Glomerular visceral epithelial cell (primary cell): ENCODE data around the gene NUP133.
"Not testable (repeated sequence)": the region's sequence is repeated elsewhere in the genome, so short reads cannot be mapped to it uniquely, and the experiment has no call there.

Source experiments
- DNase-seq: peaks from one replicate; pipeline ENCODE4 v3.0.0-alpha.2; 2016; ENCODE audit errors: extremely low spot score

Gene NUP133

DNA sequence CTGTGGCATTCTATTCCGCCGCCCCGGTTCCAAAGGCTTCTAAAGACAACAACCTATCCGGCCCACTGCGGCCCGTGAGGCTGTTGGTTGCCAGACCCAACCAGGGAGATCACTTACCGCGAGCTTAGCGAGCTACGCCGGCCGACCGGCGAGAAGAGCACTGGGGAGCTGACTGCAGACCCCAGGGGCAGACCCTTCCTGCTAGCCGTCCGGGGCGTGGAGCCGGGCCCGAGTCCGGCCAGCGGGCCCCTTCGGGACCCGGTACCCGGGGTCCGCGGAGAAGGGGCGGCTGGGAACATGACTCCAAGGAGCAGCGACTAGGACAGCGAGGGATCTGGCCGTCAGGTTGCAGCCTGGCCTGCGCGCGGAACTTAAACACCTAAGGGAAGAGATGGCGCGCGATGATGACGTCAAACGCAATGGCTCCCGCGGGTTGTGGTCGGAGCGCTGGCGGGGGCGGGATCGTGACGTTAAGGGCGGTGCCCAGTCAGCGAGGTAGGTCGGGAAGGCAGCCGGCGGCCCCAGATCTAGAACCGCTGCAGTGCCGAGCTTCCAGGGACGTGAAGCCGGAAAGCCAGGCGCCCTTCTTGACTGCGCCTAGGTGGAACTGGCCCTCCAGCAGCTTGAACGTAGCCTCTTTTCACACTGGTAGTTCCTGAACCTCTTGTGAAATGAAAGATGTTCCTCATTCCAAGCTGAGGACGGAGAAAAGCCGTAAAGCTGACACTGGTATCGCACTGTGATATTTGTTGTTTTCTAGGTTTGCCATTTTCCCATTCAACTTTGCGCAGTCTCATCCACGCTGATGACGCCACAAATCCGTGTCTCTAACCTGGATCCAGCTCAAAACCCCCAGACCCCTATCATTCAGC is at the start of gene NUP133:
TSS of gene NUP133 (minus strand) at position 391 of the 872 bp plus-strand sequence. CDS start at position 299, 92 bp downstream.
- peak; percentile 97 for DNase-seq

GRCh38 chr1:229557200-229557850 is 49.2 kb upstream of the NUP133 start:
- no peak for DNase-seq

DNA sequence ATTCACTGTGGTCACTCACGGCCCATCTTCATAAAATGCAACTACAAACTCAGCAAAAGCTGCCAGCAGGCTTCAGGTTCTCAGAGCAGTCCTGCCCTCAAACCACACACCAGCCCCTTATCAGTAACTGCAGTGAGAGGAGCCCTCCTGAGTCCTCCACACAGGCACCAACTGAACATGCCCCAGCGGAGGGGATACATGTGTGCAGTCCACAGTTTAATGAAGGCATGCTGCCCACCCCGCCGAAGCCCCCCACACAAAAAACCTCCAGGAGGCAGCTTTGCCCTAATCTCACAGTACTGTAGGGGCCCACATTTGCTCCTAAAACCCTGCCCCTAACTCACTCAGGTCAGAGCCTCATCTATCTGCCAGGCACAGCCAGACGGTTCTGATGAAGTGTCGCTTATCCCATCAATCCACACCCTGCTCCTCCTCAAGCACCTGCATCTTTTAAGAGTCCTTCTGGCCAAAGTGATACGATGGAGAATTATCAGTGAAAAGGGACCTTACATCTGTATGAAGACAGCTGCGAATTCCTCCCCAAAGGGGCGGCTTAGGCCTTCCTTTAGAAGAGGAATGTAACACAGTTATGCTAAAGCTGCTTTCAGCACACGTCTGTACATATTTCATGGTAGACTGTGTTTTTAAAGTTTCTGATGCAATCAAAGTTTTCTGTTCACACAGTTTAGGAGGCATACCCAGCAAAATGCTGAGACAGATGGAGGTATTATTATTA is 46.9 kb upstream of the NUP133 start:
- no peak for DNase-seq

DNA sequence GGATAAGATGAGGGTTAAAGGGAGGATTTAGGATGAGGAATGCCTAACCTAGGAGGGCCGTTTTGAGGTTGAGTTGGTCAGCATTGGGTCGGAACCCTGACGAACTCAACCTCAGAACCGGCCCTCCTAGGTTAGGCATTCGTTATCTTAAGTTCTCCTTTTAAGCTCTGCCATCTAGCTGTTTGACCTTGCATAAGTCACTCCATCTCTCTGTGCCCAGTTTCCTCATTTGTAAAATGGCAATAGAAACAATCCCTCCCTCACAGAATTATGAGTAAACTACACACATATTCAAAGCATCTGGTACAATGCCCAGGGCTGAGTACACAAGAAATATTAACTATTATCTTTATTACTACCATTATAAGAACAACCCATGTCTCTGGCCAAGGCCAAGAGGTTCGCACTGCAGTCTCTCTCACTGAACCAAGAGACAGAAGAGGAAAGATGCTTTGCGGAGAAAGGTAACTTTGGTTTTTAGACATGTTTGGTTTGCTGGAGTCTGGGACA is 45.5 kb upstream of the NUP133 start:
- DNase-seq, result no peak

GRCh38 chr1:229552732-229553131 is 44.6 kb upstream of the NUP133 start:
- no peak for DNase-seq

DNA sequence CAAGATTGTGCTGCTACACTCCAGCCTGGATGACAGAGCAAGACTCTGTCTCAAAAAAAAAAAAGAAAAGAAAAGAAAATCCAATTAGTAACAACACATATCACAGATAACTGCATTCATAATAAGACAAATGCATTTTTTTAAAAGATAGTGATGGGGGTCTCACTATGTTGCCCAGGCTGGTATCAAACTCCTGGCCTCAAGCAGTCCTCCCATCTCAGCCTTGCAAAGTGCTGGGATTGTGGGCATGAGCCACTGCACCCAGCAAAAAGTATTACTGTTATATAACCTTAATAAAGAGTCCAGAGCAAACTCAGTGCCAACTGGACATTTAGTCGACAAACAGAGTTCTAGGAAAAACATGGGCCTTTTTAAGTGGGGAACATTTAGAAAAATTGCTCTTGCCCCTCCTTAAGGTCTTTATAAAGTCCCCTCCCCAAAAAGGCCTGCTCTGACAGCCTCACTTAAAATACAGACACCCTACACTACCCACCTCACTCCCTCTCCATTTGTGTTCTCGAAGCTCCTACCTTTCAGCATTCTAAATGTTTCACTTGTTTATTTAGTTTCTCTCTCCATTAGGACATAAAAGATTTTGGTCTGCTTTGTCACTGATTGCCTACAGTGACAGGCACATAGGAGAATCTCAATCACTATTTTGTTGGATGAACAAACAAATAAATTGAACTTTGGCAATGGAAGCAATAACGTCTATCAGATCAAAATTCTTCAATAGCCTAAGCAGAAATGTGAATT is 42.8 kb upstream of the NUP133 start:
- DNase-seq, result no peak

- DNase-seq, result no peak
Measured at GRCh38 chr1:229547542-229547941, 39.4 kb upstream of the NUP133 start.

DNA sequence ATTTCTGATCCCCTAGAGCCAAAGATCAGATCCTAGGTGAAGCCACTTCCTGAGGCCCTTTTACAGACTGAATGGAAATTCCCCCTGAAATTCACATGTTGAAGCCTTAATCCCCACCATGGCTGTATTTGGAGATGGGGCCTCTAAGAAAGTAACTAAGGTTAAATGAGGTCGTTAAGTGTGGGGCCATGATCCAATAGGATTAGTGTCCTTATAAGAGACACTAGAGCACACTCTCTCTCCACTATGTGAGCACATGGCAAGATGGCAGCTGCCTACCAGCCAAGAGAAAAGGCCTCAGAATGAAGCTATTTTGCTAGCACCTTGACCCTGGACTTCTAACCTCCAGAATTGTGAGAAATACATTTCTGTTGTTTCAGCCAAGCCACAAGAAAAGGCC is 36.4 kb upstream of the NUP133 start:
- no peak for DNase-seq

- DNase-seq, result no peak
Measured at GRCh38 chr1:229539863-229540506, 31.8 kb upstream of the NUP133 start.

DNA sequence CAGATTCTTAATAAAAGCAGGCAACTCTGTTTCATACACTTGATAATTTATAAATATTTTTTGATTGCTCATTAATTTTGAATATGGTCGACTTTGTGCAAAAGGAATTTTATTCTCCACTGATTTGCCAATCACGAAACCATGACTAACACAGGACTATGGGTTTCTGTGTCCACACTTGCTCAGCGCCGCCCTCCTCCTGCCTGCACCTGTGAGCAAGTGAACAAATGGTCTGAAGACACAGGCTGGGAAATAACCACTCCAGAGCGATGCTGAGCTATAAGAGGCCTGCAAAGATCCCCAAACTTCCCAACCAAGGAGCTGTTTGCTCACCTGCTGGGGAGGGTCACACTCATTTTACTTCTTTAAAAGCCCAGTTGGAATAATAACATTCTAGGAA is 30.8 kb upstream of the NUP133 start:
- DNase-seq, result no peak

DNA sequence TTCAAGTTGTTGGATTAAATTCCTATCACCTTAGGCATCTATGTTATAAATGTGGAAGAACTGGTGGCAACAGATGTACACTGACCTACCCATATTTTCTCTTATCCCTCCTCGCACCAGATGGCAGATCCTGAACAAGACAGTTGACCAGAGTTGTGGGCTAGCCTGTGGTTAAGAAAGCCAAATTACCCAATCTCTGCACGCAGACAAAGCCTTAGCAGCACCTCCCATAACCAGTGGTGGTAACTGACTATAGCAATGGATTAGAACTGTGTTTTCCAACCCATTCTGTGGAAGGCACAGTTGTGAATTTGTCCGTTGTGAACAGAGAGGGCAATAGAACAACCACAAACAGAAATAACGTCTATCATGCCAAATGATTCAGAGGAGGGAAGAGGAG is 29.8 kb upstream of the NUP133 start:
- no peak for DNase-seq

- DNase-seq, result no peak
Measured at GRCh38 chr1:229536982-229537381, 28.8 kb upstream of the NUP133 start.

DNA sequence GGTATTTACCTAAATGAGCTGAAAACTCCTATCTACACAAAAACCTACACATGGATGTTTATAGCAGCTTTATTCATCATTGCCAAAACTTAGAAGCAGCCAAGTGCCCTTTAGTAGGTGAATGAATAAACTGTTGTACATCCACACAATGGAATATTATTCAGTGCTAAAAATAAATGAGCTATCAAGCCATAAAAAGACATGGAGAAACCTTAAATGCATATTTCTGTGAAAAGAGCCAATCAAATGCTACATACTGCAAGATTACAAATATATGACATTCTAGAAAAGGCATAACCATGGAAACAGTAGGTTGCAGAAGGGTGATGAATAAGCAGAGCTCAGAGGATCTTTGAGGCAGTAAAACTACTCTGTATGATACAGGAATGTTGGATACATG is 27.1 kb upstream of the NUP133 start:
- no peak for DNase-seq

- no peak for DNase-seq
Measured at GRCh38 chr1:229531326-229531725, 23.2 kb upstream of the NUP133 start.

DNA sequence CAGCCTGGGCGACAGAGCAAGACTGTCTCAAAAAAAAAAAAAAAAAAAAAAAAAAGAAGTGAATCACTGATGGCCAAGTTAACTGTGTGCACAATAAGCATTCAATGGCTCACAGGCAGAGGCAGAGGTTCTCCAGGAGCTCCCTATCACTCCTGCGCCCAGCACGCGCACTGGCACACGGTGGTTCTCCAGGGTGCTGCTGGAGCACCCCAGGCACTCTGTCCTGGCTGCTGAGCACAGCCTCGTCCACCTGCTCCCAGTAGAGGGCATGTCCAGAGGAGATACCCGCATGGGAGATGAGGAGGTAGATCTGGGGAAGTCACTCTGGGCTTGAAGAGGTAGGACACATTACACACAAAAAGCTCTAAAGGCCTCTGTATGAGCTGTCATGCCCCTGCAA is 21.5 kb upstream of the NUP133 start:
- no peak for DNase-seq

- no peak for DNase-seq
Measured at GRCh38 chr1:229526695-229527094, 18.6 kb upstream of the NUP133 start.

DNA sequence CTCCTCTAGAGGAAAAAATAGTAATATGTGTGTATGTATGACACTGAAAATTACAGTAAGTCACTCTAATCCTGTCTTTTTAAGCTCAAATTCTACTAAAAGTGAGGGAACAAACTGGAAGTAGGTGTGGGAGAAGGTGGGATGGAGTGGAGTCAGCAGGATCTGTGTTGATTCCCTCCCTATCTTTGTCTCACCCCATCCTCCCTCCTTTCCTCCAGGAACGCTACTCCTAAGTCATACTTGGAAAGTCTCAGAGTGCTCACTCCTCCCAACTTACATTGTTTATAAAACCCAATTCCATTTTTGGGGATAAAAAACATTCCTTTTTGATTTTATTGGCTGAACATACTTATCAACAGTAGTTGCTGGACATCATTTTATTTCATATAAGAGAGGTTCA is 14.9 kb upstream of the NUP133 start:
- DNase-seq, result no peak

- peak; percentile 70 for DNase-seq
Measured at GRCh38 chr1:229514578-229515275, 6.6 kb upstream of the NUP133 start.

DNA sequence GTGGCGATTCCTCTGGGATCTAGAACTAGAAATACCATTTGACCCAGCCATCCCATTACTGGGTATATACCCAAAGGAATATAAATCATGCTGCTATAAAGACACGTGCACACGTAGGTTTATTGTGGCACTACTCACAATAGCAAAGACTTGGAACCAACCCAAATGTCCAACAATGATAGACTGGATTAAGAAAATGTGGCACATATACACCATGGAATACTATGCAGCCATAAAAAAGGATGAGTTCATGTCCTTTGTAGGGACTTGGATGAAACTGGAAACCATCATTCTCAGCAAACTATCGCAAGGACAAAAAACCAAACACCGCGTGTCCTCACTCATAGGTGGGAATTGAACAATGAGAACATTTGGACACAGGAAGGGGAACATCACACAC is 3.5 kb upstream of the NUP133 start:
- not testable (repeated sequence) for DNase-seq

DNA sequence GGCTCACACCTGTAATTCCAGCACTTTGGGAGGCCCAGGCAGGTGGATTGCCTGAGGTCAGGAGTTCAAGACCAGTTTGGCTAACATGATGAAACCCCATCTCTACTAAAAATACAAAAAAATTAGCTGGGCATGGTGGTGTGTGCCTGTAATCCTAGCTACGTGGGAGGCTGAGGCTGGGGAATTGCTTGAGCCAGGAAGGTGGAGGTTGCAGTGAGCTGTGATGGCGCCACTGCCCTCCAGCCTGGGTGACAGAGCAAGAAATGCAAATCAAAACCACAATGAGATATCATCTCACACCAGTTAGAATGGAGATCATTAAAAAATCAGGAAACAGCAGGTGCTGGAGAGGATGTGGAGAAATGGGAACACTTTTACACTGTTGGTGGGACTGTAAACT is 3.1 kb upstream of the NUP133 start:
- DNase-seq, result not testable (repeated sequence)
